ENCODE measurements around the gene ECI1.

ECI1 gene

DNA sequence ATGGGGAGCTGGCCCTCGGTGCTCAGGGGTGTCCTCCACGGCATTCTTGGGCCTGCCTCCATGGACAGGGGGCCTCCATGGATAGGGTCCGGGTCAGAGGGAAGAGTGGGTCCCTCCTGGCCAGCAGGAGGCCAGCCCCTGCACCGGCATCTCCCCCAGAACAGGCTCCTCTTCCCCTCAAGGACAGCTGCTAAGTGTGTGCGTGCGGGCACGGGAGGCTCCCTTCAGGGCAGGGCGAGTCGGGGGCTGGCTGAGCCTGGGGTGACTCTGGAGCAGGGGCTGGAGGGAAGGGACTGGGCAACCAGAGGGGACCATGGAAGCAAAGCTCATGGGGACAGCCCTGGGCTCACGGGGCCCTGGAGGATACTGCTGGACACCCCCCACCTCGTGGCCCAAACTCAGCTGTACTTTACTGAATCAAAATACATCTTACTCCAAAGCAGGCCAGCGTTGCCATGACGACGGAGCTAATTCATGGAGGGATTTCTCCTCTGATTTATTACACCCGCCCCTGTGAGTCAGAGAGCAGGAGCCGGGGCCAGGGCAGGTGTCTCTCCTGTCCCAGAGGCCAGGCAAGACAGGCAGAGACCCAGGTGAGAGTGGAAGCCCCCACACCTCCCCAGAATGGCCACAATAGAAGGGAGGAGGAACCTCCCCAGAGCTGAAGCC lies 57.1 kb downstream of the ECI1 start:
- DNase-seq, result no peak

DNA sequence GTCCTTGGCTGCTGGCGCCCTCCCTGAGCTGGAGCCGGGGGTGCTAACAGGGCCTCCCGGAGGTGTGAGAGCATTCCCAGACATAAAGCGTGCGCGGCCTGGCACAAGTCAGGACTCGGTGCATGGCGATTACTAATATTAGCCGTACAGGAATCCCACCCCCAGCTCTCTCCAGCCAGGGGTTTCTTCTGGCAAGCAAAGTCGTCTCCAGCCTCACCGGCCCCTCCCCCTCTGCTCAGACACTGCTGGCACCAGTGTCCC lies 60.0 kb downstream of the ECI1 start:
- no peak for DNase-seq

- DNase-seq, result peak in 1 of 2 donors; percentile 21
These were observed 60.5 kb downstream of the ECI1 start for GRCh38 chr16:2190659-2191445.

DNA sequence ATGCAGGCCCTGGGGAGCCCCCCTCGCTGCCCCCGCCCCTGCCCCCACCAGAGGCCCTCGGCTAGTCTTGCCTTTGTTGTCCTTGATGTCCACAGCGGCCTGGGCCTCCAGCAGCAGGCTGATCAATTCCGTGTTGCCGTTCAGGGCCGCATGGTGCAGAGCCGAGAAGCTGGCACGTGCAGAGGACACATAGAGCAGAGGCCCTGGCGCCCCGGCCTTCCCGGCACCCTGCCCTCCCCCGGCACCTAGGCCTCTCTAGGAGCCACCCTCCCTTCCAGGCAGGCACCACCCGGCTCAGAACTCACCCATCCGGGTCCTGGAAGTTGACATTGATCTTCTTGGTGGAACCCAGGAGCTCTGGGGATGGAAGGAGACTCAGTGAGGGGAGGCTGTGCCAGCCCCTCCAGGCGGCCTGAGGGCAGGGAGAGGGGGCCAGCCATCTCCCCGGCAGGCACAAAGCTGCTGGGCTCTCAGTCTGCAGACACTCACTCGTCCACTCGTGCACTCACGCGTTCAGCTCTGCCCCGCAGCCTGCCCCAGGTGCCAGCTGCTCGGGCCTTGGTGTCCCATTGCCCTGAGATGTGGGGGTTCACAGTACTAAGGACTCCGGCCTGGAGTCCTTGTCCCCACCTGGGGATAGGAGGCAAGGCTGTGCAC lies 61.3 kb downstream of the ECI1 start:
- no peak for DNase-seq
